GM12872 (cell line): ENCODE results near the gene PIGK.

Experiments used
- CTCF ChIP-seq: IDR thresholded peaks from 3 replicates; pipeline ENCODE4 v1.5.1; 2011; ENCODE audit warnings: low read depth, mild to moderate bottlenecking, low read length, moderate library complexity; ENCODE audit not compliant: insufficient read depth

The PIGK gene

GRCh38 chr1:77193951-77194350 is 25.3 kb downstream of the PIGK start:
- no peak for TF ChIP-seq CTCF

GRCh38 chr1:77188770-77189169 is 30.5 kb downstream of the PIGK start:
- TF ChIP-seq CTCF, result no peak

- no peak for TF ChIP-seq CTCF
These were observed 37.1 kb downstream of the PIGK start for GRCh38 chr1:77182083-77182482.

GRCh38 chr1:77179632-77180031 is 39.6 kb downstream of the PIGK start:
- TF ChIP-seq CTCF, result no peak

- no peak for TF ChIP-seq CTCF
These were observed 43.9 kb downstream of the PIGK start for GRCh38 chr1:77175230-77175844.

- TF ChIP-seq CTCF, result no peak
These were observed 48.5 kb downstream of the PIGK start for GRCh38 chr1:77170687-77171086.

- TF ChIP-seq CTCF, result no peak
These were observed 50.9 kb downstream of the PIGK start for GRCh38 chr1:77168358-77168757.
